ENCODE measurements around the gene F5. TPM values are rescaled to one million over a fixed set of nuclear protein-coding genes. Genes with fewer than 3 reads are reported as not detected.
"Not testable (repeated sequence)": the region's sequence is repeated elsewhere in the genome, so short reads cannot be mapped to it uniquely, and the experiment has no call there.

The F5 gene
- total RNA-seq, 4 donors from 2014 or later: 0.38 to 5.5 (median 2.7) TPM

DNA sequence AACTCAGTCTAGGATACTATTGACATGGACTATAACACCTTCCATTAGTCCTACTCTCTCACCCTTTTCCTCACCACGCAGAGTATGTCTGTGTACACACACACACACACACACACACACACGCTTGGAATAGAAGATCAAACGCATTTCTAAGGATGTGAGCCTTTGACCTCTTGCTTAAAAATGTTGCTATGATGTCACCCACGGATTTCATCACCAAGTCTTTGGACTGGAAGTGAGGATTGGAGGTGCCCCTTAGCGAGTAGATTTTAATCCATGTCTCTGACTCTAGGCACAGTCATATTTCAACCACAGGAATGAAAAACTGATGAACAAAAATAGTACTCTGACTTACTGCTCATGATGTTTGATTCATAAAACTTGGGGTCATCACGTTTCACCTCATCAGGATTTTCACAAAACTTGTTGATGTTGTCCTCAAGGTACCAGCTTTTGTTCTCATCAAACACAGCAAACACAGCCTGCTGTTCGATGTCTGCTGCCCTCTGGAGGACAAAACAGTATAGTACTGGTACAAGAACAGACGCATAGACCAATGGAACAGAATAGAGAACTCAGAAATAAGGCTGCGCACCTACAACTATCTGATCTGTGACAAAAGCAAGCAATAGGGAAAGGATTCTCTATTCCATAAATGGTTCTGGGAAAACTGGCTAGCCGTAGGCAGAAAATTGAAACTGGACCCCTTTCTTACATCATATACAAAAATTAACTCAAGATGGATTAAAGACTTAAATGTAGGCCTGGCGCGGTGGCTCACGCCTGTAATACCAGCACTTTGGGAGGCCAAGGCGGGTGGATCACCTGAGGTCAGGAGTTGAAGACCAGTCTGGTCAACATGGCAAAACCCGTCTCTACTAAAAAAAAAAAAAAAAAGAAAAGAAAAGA lies 39.9 kb downstream of the F5 start:
- no peak overlapping the region for H3K4me3 ChIP-seq (ENCODE audit: low read depth, poor library complexity, severe bottlenecking)
- peak in 1 of 2 donors; percentile 76 for DNase-seq (ENCODE audit: low spot score in 2 of 2)
- WGBS, 2 donors: 56 to 61% methylated on average over 15 of the region's 15 CpGs
- TF ChIP-seq, protein P1, sequence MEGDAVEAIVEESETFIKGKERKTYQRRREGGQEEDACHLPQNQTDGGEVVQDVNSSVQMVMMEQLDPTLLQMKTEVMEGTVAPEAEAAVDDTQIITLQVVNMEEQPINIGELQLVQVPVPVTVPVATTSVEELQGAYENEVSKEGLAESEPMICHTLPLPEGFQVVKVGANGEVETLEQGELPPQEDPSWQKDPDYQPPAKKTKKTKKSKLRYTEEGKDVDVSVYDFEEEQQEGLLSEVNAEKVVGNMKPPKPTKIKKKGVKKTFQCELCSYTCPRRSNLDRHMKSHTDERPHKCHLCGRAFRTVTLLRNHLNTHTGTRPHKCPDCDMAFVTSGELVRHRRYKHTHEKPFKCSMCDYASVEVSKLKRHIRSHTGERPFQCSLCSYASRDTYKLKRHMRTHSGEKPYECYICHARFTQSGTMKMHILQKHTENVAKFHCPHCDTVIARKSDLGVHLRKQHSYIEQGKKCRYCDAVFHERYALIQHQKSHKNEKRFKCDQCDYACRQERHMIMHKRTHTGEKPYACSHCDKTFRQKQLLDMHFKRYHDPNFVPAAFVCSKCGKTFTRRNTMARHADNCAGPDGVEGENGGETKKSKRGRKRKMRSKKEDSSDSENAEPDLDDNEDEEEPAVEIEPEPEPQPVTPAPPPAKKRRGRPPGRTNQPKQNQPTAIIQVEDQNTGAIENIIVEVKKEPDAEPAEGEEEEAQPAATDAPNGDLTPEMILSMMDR (IDR thresholded peaks at IDR 0.05): peak in 1 of 3 donors; percentile 37
- TF ChIP-seq POLR2A (IDR thresholded peaks at IDR 0.05): no peak
- intact Hi-C loops (cut with DNase I; ENCODE audit: low total_unique reads): loop anchor here (10.0 kb wide), 1 partner anchor 942 kb away; no protein-coding TSS in a partner anchor

DNA sequence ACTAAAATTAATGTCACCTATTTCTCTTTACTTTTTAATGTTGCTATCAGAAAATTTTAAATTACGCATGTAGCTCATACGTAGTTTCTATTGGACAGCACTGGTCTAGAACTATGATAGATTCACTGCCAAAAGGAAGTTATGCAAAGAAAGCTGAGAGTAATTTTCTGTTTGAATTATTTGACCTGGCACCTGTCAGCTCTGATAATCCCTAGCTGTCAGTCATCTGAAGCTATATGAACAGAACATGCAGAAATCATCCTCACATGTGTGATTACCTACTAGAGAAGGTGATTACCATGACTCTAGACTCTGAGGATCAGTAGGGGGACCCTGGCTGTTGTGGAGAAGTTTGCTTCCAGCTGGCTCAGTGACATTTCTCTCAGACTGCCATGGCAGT lies 40.8 kb downstream of the F5 start:
- no peak for DNase-seq (ENCODE audit: low spot score in 2 of 2)
- 84 to 87% methylated on average over 2 of the region's 2 CpGs for WGBS, 2 donors
- no peak overlapping the region for H3K4me3 ChIP-seq (ENCODE audit: low read depth, poor library complexity, severe bottlenecking)
- intact Hi-C loops (cut with DNase I; ENCODE audit: low total_unique reads): loop anchor here (10.0 kb wide), 1 partner anchor 941 kb away; no protein-coding TSS in a partner anchor
- TF ChIP-seq, protein P1 (IDR thresholded peaks at IDR 0.05): no peak
- no peak for TF ChIP-seq POLR2A (IDR thresholded peaks at IDR 0.05)

DNA sequence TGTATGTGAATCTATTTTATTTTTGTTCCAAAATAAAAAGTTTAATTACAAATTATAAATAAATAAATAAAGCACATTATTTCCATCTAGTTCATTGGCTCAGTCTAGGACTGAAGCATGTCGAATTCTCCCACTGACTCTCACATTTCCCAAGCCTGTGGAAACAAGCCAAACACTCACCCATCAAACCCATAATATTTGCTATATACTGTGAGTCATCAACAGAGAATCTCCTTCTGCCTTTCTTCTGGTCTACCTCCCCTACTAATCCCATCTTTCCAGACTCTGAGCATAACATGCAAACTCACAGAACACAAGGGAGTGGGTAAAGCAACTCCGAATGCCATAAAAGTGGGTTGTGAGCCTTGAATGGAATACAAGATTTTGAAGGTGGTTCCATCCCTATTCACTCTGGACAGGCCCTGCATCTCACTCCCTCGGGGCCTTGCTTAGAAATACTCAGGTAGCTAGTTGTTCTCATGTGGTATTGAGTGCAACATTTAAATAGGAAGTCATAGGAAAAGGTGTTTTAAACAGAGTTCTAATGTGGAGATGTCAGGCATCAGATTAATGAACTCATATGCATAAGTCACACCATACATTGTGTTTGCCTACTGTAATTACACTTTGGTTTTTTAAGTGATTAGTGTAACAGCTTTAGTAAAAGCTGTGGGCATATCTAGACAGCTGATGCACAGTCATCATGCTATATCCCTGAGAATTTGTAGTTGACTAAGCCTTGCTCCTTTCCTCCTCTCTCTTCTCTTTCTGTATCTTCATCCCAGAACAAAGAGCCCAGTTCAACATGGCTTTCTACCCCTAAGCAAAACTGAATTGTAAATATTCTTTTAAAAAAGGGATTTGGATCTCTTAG lies 47.0 kb downstream of the F5 start:
- WGBS, 2 donors: 64 to 71% methylated on average over 3 of the region's 3 CpGs
- TF ChIP-seq, protein P1 (IDR thresholded peaks at IDR 0.05): no peak
- TF ChIP-seq POLR2A (IDR thresholded peaks at IDR 0.05): no peak
- intact Hi-C loops (cut with DNase I; ENCODE audit: low total_unique reads): no loop called here
- no peak overlapping the region for H3K4me3 ChIP-seq (ENCODE audit: low read depth, poor library complexity, severe bottlenecking)
- DNase-seq (ENCODE audit: low spot score in 2 of 2): no peak

DNA sequence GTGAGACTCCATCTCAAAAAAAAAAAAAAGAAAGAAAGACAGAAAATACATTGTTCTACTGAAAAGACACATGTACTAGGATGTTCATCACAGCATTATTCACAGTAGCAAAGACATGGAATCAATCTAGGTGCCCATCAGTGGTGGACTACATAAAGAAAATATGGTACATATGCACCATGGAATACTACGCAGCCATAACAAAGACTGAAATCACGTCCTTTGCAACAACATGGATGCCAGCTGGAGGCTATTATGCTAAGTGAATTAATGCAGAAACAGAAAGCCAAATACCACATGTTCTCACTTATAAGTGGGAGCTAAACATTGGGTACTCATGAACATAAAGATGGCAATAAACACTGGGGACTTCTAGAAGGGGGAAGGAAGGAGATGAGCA lies 51.6 kb downstream of the F5 start:
- intact Hi-C loops (cut with DNase I; ENCODE audit: low total_unique reads): no loop called here
- no peak for DNase-seq (ENCODE audit: low spot score in 2 of 2)
- WGBS, 2 donors: 91 to 96% methylated on average over 2 of the region's 2 CpGs
- H3K4me3 ChIP-seq (ENCODE audit: low read depth, poor library complexity, severe bottlenecking): no peak overlapping the region
- TF ChIP-seq, protein P1 (IDR thresholded peaks at IDR 0.05): no peak
- no peak for TF ChIP-seq POLR2A (IDR thresholded peaks at IDR 0.05)

DNA sequence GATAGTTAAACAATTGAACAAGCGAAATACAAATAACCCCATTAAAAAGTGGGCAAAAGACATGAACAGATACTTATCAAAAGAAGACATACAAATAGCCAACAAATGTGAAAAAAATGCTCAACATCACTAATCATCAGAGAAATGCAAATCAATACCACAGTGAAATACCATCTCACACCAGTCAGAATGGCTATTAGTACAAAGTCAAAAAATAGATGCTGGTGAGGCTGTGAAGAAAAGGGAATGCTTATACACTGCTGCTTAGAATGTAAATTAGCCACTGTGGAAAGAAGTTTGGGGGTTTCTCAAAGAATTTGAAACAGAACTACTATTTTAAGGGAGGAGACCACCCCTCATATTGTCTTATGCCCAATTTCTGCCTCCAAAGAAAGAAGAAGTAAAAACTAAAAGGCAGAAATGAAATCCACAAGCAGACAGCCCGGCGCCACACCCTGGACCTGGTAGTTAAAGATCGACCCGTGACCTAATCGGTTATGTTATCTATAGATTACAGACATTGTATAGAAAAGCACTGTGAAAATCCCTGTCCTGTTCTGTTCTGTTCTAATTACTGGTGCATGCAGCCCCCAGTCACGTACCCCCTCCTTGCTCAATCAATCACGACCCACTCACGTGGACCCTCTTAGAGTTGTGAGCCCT lies 52.6 kb downstream of the F5 start:
- intact Hi-C loops (cut with DNase I; ENCODE audit: low total_unique reads); H3K4me3 ChIP-seq (ENCODE audit: low read depth, poor library complexity, severe bottlenecking); DNase-seq (ENCODE audit: low spot score in 2 of 2): not testable (repeated sequence)
- 85 to 91% methylated on average over 9 of the region's 9 CpGs for WGBS, 2 donors

Data from lower leg skin (tissue), 4 donors.